Activated T-helper 9 cell treated with anti-CD3 and anti-CD28 coated beads, Interleukin-2, amount 50 U/mL, for 16 hours (primary cell): ENCODE measurements around the gene TAF11L12.
"Not testable (repeated sequence)": the region's sequence is repeated elsewhere in the genome, so short reads cannot be mapped to it uniquely, and the experiment has no call there.

Experiments
- DNase-seq: peaks from one replicate; pipeline ENCODE4 v3.0.0-alpha.2; 2020; ENCODE audit warnings: low read depth

TAF11L12 gene

DNA sequence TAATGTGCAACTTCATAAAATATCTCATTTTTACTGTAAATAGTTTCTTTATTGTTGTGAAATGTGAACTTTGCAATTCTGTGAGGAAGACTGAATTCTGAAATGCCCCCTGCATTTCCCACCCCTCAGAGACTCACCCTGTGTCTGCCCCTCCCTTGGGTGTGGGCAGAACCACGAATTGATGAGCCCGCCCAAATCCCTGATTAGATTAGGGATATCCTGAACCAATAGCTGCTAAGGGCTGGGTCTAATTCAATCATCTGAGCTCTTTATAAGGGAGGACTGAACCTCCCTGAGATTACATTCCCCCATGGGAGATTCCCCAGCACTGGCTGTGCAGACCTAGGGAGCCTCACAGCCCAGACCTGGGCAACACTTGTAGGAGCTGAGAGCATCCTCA lies at the start of gene TAF11L12:
Gene TAF11L12 (plus strand): TSS at position 301 of the 400 bp plus-strand sequence.
- not testable (repeated sequence) for DNase-seq

DNA sequence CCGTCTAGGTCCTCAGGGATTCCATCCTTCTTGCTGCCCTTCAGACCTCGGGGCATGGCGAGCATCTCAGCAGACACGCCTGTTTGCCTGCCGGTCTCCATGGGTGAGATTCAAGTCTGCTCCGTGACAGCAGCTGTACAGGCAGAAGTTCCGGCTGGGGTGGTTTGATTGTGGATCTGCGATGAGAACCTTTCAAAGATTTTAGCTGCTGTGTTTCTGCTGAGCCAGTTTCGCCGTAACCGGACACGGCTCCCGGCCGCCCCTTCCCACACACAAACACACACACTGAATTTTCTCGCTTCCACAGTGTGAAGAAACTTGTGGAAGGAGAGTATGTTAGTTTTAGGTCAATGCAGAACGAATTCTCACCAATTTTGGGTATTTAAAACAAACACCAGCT lies 24.5 kb upstream of the TAF11L12 start, which contains the start of gene TAF11L7:
Gene TAF11L7 (minus strand): TSS at position 101 of the 400 bp plus-strand sequence.
- DNase-seq: not testable (repeated sequence)

- DNase-seq: not testable (repeated sequence)
These were observed 19.3 kb upstream of the TAF11L12 start, which contains the start of gene TAF11L8 for GRCh38 chr5:17590860-17591259. TSS of gene TAF11L8 (minus strand) at chr5:17590960.

- not testable (repeated sequence) for DNase-seq
These were observed 15.9 kb upstream of the TAF11L12 start, which contains the start of gene TAF11L9 for GRCh38 chr5:17594255-17594654. TSS of gene TAF11L9 (minus strand) at chr5:17594394.

DNA sequence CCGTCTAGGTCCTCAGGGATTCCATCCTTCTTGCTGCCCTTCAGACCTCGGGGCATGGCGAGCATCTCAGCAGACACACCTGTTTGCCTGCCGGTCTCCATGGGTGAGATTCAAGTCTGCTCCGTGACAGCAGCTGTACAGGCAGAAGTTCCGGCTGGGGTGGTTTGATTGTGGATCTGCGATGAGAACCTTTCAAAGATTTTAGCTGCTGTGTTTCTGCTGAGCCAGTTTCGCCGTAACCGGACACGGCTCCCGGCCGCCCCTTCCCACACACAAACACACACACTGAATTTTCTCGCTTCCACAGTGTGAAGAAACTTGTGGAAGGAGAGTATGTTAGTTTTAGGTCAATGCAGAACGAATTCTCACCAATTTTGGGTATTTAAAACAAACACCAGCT lies 12.5 kb upstream of the TAF11L12 start, which contains the start of gene TAF11L10:
Gene TAF11L10 (minus strand): TSS at position 101 of the 400 bp plus-strand sequence.
- not testable (repeated sequence) for DNase-seq

DNA sequence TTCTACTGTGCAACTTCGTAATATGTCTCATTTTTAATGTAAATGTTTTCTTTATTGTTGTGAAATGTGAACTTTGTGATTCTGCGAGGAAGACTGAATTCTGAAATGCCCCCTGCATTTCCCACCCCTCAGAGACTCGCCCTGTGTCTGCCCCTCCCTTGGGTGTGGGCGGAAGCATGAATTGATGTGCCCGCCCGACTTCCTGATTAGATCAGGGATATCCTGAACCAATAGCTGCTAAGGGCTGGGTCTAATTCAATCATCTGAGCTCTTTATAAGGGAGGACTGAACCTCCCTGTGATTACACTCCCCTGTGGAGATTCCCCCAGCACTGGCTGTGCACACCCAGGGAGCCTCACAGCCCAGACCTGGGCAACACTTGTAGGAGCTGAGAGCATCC lies 6.3 kb upstream of the TAF11L12 start, which contains the start of gene TAF11L11:
Gene TAF11L11 (plus strand): TSS at position 304 of the 400 bp plus-strand sequence.
- not testable (repeated sequence) for DNase-seq

DNA sequence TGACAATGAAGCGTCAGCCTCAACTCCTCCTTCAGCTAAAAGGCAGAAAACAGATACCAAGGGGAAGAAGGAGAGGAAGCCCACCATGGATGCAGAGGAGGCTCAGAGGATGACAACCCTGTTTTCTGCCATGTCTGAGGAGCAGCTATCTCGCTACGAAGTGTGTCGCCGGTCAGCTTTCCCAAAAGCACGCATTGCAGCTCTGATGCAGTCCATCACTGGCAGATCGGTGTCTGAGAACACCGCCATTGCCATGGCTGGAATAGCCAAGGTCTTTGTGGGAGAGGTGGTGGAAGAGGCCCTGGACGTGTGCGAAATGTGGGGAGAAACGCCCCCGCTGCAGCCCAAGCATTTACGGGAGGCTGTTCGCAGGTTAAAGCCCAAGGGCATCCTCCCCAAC lies 5.2 kb upstream of the TAF11L12 start:
- no peak for DNase-seq

DNA sequence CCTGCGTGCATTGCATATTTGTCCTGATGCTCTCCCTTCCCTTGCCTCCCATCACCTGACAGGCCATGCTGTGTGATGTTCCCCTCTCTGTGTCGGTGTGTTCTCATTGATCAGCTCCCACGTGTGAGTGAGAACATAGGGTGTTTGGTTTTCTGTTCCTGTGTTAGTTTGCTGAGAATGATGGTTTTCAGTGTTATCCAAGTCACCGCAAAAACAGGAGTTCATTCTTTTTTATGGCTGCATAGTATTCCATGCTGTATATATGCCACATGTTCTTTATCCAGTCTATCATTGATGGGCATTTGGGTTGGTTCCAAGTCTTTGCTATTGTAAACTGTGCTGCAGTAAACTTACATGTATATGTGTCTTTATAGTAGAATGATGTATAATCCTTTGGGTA lies 2.7 kb upstream of the TAF11L12 start:
- DNase-seq: not testable (repeated sequence)

GRCh38 chr5:17614872-17615605 lies 4.8 kb downstream of the TAF11L12 start:
- DNase-seq: no peak

DNA sequence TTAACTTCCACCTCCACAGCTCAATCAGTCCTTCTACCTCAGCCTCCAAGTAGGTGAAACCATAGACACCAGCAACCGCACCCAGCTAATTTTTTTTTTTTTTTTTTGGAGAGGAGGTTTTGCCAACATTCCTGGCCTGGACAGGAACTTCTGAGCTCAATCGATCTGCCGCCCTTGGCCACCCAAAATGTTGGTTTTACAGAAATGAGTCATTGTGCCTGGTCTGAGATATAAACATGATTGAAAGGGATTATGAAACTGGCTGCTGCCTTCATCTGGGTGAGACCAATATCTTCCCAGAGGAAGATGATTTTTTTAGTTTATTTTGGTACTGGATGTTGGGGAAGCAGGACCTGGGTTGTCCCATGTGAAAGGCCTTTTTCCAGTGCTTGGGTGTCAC lies 9.2 kb downstream of the TAF11L12 start:
- no peak for DNase-seq

- no peak for DNase-seq
These were observed 10.4 kb downstream of the TAF11L12 start for GRCh38 chr5:17620627-17621026.

GRCh38 chr5:17625686-17626085 lies 15.5 kb downstream of the TAF11L12 start:
- DNase-seq: no peak

DNA sequence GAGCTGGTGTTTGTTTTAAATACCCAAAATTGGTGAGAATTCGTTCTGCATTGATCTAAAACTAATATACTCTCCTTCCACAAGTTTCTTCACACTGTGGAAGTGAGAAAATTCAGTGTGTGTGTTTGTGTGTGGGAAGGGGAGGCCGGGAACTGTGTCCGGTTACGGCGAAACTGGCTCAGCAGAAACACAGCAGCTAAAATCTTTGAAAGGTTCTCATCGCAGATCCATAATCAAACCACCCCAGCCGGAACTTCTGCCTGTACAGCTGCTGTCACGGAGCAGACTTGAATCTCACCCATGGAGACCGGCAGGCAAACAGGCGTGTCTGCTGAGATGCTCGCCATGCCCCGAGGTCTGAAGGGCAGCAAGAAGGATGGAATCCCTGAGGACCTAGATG lies 21.6 kb downstream of the TAF11L12 start, which contains the start of gene TAF11L13:
Gene TAF11L13 (plus strand): TSS at position 301 of the 400 bp plus-strand sequence.
- DNase-seq: not testable (repeated sequence)

GRCh38 chr5:17634160-17634559 lies 24.0 kb downstream of the TAF11L12 start, which contains the start of gene TAF11L14:
TSS of gene TAF11L14 (plus strand) at chr5:17634460.
- no peak for DNase-seq

GRCh38 chr5:17649232-17649631 lies 39.0 kb downstream of the TAF11L12 start:
- DNase-seq: not testable (repeated sequence)

DNA sequence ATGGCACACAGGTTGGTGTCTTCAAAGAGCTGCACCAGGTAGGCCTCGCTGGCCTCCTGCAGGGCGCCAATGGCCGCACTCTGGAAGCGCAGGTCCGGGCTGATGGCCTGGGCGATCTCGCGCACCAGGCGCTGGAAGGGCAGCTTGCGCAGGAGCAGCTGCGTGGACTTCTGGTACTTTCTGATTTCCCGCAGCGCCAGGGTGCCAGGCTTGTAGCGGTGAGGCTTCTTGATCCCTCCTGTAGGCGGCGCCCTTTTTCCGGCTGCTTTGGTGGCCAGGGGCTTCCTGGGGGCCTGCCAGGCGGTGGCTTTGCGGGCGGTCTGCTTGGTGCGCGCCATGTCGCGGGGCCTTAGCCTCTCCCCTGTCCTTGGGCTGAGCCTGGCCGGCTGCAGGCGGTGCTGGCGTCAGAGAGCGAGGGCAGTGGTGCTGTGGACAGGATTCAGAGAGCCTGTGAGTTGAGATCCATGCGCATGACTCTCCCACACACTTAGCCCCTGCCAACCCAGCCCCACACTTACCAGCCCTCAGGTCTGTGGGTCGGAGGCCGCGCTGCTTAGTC lies 45.1 kb downstream of the TAF11L12 start:
- DNase-seq: not testable (repeated sequence)

GRCh38 chr5:17655921-17656320 lies 45.7 kb downstream of the TAF11L12 start:
- DNase-seq: no peak
